COLO668 (cell line): Measurements from ENCODE around the gene MRI1.
"Not testable (repeated sequence)": the region's sequence is repeated elsewhere in the genome, so short reads cannot be mapped to it uniquely, and the experiment has no call there.

Experiments
- DNase-seq: peaks from one replicate; lab custom pipeline; 2025; ENCODE audit not compliant: unreplicated experiment; lab: John Stamatoyannopoulos, UW

The MRI1 gene

DNA sequence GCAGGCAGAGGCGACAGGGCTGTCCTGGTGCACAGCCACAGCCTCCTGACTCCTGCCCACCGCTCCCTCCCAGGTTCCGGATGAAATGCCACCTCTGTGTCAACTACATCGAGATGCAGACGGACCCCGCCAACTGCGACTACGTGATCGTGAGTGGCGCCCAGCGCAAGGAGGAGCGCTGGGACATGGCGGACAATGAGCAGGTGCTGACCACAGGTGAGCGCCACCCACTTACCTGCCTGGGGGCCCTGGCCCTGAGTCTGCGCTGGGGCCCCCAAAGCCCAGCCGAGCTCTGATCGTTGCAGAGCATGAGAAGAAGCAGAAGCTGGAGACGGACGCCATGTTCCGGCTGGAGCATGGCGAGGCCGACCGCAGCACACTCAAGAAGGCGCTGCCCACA, 5.5 kb upstream of the MRI1 start:
- no peak for DNase-seq

DNA sequence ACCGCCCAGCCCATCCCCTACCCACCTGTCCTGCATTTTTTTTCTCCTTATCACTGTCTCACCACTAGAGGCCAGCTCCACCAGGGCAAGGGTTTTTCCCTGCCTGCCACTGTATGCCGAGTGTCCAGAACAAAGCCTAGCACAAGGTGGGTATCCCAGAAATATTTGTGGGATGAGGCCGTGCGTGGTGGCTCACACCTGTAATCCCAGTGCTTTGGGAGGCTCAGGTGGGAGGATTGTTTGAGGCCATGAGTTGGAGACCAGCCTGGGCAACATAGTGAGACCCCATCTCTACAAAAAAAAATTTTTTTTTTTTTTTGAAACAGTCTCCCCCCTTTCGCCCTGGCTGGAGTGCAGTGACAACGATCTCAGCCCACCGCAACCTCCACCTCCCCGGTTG, 2.9 kb upstream of the MRI1 start:
- DNase-seq: no peak

DNA sequence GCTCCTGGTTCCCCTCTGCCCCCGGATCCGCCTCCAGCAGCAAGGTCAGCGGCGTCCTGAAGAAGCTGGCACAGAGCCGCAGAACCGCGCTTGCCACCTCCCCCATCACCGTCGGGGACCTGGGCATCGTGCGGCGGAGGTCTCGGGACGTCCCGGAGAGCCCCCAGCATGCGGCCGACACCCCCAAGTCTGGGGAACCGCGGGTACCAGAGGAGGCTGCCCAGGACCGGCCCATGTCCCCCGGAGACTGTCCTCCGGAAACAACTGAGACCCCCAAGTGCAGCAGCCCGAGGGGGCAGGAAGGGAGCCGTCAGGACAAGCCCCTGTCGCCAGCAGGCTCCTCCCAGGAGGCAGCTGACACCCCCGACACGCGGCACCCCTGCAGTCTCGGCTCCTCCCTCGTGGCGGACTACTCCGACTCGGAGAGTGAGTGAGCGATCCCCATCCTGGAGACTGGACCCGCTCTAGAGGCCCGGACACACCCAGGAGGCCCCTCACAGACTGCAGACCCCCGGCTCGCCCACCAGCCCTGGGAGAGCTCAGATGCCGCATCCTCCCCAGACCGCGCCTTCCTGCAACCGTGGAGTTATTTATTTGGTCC, 1.6 kb upstream of the MRI1 start:
- no peak for DNase-seq

DNA sequence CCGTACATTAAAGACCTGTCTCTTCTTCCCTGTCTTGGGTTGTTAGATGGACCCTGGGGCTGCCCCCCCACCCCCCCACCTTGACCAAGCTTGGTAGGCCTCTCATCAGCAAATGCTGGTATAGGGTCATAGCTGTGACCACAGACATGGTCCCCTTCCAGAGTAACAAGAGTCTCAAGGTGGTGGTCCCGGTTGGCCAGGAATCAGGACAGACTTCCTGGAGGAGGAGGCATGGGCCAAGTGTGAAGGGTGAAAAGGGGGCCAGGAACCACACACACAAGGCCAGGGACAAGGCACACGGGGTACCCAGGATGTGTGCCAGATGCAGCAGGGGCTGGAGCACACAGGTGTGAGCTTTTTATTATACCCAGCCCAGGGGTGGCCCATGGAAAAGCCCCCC, 1.1 kb upstream of the MRI1 start:
- DNase-seq: no peak

DNA sequence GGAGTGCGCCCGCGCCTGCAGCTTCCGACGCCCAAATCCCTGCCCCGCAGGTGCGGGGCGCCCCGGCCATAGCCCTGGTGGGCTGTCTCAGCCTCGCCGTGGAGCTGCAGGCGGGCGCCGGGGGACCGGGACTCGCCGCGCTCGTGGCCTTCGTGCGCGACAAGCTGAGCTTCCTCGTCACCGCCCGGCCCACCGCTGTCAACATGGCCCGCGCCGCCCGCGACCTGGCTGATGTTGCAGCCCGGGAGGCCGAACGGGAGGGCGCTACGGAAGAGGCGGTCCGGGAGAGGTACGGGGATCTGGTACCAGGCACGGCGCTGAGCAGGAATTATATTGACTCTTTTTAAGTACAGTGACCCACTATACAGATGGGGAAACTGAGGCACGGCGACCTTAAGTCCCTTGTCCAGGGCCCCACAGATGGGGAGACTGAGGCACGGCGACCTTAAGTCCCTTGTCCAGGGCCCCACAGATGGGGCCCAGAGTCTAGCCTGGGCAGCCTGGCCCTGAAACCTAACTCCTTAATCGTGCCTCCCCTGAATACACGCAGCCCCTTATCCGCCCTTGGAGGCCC, 586 bp downstream of the MRI1 start:
- peak; percentile 54 for DNase-seq

DNA sequence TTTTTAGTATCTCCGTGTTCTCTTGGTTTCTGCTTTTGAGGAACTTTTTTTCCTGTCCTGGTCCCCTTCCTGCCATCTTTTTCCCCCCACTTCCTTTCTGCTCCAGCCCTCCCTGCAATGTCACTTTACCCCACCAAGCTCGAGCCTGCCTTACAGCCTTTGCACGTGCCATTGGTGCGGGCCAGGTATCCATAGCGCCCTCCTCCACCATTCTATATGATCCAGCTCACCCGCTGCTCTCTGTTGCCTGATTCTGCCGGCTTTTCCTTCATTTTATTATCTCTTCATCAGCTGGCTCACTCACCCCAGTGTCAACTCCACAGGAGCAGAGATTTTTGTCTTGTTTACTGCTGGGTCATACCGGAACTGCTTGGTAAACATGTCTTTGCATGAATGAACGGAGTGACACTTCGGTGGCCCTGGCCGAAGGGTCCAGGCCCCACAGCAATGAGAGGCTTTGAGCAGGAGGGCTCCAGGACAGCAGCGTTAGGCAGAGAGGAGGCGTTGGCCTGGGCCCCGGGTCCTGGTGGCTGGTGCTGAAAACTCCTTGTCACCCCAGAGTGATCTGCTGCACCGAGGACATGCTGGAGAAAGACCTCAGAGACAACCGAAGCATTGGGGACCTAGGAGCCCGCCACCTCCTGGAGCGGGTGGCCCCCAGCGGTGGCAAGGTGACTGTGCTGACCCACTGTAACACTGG, 1.2 kb downstream of the MRI1 start:
- no peak for DNase-seq

DNA sequence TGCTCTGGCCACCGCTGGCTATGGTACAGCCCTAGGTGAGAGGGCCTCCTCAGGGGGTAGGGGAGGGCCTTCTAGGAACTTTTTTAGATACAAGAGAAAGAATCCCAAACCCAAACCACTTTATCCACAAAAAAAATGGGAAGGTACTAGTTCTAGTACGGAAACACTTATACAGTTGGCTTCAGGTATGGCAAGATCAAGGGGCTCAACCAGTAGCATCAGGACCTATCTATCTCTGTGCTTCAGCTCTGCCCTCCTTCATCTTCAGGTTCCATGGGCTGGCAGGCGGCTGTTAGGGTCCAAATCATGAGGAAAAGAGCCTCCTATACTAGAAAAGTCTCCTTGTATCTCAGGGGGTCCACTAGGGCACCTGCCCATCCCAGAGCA, 1.8 kb downstream of the MRI1 start:
- no peak for DNase-seq

DNA sequence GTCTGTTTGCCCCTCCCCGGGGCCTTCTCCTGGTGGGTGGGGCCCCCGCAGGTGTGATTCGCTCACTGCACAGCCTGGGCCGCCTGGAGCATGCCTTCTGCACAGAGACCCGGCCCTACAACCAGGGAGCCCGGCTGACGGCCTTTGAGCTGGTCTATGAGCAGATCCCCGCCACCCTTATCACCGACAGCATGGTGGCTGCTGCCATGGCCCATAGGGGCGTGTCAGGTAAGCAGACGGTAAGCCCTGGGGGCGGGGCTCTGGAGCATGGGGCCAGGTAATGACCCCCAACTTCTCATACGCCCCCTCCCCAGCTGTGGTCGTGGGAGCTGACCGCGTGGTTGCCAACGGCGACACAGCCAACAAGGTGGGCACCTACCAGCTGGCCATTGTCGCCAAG, 4.2 kb downstream of the MRI1 start:
- DNase-seq: no peak

DNA sequence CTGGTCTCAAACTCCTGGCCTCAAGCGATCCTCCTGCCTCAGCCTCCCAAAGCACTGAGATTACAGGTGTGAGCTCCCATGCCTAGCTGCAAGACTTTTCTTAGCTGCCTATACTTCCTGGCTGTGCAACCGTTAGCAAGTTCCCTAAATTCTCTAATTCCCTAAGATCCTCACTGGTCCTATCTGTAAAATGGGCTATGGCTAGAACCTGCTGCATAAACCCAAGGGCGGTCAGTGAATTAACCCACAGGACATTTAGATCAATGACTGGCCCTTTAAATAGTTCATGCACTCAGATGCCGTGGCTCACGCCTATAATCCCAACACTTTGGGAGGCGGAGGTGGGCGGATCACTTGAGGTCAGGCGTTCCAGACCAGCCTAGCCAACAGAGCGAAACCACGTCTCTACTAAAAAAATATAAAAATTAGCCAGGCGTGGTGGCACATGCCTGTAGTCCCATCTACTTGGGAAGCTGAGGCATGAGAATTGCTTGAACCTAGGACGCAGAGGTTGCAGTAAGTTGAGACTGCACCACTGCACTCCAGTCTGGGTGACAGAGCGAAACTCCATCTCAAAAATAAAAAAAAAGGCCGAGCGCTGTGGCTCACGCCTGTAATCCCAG, 5.8 kb downstream of the MRI1 start:
- DNase-seq: no peak

DNA sequence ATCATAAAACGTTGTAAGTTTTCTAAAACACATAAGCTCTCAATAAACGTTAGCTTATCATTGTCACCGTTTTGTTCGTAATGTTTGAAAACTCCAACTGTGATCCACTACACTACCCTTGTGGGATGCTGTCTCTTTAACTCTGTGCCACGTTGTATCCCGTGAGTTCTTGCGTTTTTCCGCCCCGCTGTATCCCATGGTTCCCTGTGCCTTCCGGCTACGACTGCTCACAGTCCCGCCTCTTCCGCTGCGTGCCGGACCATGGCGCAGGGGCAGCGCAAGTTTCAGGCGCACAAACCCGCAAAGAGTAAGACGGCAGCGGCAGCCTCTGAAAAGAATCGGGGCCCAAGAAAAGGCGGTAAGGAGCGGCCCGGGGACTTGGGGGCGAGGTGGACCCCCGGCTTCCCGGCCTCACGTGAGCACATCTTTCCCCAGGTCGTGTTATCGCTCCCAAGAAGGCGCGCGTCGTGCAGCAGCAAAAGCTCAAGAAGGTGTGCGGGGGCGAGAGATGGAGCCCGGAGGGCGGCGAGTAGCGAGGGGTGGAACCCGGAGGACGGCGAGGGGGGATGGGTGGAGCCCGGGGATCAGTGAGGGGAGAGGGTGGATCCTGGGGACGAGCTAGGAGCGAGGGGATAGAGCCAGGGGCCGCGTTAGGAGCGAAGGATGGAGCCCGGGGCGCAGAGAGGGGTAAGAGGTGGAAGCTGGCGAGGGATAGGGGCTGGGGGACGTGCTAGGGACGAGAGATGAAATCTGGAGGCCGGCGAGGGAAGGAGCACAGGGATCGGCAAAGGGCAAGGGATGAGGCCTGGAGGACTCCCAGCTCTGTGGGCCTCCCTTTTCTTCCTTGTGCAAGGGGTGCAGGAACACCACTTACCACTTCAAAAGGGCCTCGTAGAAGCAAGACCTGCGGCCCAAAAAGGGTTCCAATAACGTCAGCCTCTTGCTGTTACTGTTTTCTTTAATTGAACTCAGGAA, 10.2 kb downstream of the MRI1 start, which contains the start of gene C19orf53:
C19orf53 (plus strand) TSS at position 240 of the 975 bp plus-strand sequence; CDS start at position 262, 22 bp downstream.
- peak; percentile 89 for DNase-seq

DNA sequence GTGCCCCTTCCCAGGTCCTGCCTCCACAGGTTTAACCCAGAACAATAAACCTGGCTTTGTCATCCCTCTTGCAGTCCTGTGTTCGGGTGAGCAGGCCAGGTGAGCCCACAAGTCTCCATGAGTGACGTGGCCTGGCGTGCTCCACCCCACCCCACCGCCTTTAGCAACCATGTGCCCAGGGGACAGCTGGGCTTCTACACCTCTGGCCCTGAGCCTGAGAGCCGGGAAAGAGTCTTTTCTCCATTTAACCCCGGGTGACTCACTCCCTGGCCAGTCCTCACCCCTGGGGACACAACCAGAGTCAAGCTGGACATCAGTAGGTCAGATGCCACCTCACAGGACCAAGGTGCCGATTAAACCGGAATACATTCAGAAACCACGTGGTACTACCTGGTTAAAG, 14.1 kb downstream of the MRI1 start:
- DNase-seq: no peak

DNA sequence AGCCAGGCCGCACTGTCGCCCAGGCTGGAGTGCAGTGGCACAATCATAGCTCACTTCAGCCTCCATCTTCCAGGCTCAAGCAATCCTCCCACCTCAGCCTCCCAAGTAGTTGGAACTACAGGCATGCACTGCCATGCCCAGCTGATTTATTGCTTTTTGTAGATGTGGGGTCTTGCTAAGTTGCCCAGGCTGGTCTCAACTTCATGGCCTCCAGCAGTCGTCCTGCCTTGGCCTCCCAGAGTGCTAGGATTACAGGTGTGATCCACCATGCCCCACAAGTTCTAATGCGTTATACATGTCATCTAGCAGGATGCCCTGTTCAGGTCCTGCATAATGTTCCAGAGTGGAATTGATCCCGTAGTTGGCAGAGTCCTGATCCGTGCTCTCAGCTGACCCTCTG, 14.5 kb downstream of the MRI1 start:
- no peak for DNase-seq

DNA sequence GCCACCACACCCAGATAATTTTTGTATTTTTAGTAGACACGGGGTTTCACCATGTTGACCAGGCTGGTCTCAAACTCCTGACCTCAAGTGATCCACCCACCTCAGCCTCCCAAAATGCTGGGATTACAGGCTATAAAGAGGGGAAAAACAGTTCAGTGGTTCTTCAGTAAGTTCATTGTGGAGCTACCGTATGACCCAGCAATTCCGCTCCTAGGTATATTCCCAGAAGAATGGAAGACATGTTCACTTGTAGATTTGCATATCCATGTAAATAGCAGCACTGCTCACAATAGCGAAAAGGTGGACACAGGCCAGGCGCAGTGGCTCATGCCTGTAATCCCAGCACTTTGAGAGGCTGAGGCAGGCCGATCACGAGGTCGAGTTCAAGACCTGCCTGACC, 15.5 kb downstream of the MRI1 start:
- not testable (repeated sequence) for DNase-seq

DNA sequence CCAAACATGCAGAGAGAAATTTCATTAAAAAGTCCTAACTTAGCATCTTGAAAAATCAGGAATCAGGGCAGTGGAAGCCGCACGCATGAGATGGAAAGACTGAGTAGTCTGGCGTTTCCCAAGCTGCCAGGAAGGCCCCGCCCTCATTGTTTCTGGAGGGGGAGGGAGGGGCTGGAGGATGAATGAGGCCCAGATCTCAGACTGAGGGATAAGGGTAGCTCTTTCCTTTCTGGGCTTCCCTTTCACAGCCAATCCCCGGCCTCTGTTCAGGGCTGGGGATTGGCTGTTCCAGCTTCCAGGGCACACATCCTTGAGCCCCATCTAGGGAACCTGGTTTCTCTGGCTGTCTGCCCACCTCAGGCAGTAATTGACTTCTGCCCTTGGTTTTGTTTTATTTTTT, 17.2 kb downstream of the MRI1 start:
- peak; percentile 23 for DNase-seq

DNA sequence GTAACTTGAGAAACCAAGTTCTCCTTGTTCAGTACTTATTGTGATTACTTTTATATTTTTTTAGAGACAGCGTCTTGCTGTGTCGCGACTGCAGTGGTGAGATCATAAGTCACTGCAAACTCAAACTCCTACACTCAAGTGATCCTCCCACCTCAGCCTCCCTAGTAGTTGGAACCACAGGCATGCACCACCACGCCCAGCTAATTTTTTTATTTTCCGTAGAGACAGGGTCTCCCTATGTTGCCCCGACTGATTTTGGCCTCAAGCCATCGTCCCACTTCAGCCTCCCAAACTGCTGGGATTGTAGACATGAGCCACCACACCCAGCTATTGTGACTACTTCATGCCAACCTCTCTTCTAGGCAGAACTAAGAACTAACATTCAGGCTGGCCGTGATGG, 18.2 kb downstream of the MRI1 start:
- DNase-seq: no peak

DNA sequence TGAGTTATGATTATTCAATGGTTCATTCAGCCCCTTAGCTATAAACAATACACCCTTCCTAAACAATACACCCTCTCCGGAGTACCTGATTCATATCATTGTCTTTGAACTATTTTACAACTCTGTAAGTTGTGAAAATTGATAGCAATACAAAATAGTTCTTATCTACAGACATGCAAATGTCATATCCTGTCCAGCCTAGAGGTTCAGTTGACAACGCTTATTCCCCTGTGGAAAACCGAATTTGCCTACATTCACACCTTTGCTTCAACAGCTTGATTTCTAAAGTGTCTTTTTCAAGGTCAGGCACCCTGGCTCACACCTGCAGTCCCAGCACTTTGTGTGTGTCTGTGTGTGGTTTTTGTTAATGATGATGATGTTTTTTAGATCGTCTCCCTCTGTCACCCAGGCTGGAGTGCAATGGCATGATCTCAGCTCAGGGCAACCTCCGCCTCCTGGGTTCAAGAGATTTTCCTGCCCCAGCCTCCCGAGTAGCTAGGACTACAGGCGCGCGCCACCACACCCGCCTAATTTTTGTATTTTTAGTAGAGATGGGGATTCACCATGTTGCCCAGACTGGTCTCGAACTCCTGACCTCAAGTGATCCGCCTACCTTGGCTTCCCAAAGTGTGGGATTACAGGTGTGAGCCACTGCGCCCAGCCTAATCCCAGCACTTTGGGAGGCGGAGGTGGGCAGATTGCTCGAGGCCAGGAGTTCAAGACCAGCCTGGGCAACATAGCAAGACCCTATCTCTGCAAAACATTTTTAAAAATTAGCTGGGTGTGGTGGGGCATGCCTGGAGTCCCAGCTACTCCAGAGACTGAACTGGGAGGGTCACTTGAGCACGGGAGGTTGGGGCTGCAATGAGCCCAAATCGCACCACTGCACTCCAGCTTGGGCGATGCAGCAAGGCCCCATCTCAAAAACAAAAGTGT, 19.5 kb downstream of the MRI1 start:
- DNase-seq: no peak

DNA sequence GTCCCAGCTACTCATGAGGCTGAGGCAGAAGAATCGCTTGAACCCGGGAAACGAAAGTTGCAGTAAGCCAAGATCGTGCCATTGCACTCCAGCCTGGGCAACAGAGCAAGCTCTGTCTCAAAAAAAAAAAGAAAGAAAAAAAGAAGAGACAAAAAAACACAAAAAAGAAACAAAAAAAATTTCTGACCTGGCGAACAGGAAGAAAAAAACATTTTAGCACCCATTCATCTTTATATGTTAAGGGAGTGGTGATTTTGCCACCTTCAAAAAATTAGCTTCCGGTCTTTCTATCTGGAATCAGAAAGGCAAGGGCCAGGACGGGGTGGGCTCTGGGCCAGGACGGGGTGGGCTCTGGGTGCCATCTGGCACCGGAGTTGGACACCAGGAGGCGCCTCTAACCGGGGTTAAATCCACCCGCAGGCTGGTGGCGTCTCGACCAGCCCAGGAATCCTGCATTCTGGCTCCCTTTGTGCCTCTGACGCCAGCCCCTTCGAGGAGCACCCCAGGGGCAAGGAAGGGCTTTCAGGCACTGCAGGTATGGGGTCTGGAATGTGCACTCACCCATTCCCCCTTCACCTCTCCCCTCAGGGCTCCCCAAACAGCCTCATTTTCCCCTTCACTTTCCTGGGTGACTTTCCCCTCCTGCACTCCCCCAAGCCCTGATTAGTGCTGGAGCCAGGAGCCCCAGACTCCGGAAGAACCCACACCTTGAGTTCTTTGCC, 20.6 kb downstream of the MRI1 start:
- DNase-seq: peak; percentile 56

DNA sequence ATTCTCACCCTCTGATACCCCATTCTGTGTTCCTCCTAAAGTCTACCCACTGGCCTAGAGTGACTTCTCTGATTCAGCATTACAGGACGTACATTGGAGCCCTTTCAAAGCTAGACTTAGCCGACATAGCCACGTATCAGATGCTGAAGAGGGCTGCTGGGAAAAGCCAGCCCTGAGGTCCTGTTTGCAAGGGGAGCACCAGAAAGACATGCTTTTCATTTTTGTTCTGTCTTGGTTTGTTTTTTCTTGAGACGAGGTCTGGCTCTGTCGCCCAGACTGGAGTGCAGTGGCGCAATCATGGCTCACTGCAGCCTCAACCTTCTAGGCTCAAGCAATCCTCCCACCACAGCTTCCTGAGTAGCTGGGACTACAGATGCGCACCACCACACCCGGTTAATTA, 24.7 kb downstream of the MRI1 start:
- no peak for DNase-seq

DNA sequence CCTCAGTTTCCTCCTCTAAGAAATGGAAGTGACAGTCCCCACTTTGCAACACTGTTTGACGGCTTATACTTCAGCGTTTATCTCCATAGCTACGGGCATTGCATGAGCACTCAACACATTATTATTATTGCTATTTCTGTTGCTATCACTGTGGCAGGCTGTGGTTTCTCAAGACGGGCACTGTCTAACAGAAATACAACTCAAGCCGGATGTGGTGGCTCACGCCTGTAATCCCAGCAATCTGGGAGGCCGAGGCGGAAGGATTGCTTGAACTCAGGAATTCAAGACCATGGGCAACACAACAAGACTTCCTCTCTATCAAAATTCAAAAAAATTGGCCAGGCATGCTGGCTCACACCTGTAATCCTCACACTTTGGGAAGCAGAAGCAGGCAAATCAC, 26.0 kb downstream of the MRI1 start:
- DNase-seq: no peak
